ENCODE measurements around the gene SOX6.

- TF ChIP-seq, protein P1, sequence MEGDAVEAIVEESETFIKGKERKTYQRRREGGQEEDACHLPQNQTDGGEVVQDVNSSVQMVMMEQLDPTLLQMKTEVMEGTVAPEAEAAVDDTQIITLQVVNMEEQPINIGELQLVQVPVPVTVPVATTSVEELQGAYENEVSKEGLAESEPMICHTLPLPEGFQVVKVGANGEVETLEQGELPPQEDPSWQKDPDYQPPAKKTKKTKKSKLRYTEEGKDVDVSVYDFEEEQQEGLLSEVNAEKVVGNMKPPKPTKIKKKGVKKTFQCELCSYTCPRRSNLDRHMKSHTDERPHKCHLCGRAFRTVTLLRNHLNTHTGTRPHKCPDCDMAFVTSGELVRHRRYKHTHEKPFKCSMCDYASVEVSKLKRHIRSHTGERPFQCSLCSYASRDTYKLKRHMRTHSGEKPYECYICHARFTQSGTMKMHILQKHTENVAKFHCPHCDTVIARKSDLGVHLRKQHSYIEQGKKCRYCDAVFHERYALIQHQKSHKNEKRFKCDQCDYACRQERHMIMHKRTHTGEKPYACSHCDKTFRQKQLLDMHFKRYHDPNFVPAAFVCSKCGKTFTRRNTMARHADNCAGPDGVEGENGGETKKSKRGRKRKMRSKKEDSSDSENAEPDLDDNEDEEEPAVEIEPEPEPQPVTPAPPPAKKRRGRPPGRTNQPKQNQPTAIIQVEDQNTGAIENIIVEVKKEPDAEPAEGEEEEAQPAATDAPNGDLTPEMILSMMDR (IDR thresholded peaks at IDR 0.05; ENCODE audit: low read depth, low read length) = no peak
- TF ChIP-seq EZH2phosphoT487 (IDR thresholded peaks at IDR 0.05; ENCODE audit: low read depth) = no peak
These were observed 54.9 kb downstream of the SOX6 start for GRCh38 chr11:16301462-16301861.
